ENCODE measurements around the gene COPZ1. TPM values are rescaled to one million over a fixed set of nuclear protein-coding genes. Genes with fewer than 3 reads are reported as not detected.

COPZ1 gene
- total and polyA plus RNA-seq, 9 of the 15 experiments (the other 6 are each of a cell fraction or from before 2014, with no cell fraction given) = 137 to 487 (median 233) TPM

GRCh38 chr12:54324617-54325441 is at the start of gene COPZ1 (continued):
- TF ChIP-seq FOS (IDR thresholded peaks at IDR 0.05; ENCODE audit: extremely low read depth, insufficient read length) = peak; percentile 98
- no peak for TF ChIP-seq SREBF2 (CRISPR knock-in tag; IDR thresholded peaks at IDR 0.05)
- TF ChIP-seq, protein P1, sequence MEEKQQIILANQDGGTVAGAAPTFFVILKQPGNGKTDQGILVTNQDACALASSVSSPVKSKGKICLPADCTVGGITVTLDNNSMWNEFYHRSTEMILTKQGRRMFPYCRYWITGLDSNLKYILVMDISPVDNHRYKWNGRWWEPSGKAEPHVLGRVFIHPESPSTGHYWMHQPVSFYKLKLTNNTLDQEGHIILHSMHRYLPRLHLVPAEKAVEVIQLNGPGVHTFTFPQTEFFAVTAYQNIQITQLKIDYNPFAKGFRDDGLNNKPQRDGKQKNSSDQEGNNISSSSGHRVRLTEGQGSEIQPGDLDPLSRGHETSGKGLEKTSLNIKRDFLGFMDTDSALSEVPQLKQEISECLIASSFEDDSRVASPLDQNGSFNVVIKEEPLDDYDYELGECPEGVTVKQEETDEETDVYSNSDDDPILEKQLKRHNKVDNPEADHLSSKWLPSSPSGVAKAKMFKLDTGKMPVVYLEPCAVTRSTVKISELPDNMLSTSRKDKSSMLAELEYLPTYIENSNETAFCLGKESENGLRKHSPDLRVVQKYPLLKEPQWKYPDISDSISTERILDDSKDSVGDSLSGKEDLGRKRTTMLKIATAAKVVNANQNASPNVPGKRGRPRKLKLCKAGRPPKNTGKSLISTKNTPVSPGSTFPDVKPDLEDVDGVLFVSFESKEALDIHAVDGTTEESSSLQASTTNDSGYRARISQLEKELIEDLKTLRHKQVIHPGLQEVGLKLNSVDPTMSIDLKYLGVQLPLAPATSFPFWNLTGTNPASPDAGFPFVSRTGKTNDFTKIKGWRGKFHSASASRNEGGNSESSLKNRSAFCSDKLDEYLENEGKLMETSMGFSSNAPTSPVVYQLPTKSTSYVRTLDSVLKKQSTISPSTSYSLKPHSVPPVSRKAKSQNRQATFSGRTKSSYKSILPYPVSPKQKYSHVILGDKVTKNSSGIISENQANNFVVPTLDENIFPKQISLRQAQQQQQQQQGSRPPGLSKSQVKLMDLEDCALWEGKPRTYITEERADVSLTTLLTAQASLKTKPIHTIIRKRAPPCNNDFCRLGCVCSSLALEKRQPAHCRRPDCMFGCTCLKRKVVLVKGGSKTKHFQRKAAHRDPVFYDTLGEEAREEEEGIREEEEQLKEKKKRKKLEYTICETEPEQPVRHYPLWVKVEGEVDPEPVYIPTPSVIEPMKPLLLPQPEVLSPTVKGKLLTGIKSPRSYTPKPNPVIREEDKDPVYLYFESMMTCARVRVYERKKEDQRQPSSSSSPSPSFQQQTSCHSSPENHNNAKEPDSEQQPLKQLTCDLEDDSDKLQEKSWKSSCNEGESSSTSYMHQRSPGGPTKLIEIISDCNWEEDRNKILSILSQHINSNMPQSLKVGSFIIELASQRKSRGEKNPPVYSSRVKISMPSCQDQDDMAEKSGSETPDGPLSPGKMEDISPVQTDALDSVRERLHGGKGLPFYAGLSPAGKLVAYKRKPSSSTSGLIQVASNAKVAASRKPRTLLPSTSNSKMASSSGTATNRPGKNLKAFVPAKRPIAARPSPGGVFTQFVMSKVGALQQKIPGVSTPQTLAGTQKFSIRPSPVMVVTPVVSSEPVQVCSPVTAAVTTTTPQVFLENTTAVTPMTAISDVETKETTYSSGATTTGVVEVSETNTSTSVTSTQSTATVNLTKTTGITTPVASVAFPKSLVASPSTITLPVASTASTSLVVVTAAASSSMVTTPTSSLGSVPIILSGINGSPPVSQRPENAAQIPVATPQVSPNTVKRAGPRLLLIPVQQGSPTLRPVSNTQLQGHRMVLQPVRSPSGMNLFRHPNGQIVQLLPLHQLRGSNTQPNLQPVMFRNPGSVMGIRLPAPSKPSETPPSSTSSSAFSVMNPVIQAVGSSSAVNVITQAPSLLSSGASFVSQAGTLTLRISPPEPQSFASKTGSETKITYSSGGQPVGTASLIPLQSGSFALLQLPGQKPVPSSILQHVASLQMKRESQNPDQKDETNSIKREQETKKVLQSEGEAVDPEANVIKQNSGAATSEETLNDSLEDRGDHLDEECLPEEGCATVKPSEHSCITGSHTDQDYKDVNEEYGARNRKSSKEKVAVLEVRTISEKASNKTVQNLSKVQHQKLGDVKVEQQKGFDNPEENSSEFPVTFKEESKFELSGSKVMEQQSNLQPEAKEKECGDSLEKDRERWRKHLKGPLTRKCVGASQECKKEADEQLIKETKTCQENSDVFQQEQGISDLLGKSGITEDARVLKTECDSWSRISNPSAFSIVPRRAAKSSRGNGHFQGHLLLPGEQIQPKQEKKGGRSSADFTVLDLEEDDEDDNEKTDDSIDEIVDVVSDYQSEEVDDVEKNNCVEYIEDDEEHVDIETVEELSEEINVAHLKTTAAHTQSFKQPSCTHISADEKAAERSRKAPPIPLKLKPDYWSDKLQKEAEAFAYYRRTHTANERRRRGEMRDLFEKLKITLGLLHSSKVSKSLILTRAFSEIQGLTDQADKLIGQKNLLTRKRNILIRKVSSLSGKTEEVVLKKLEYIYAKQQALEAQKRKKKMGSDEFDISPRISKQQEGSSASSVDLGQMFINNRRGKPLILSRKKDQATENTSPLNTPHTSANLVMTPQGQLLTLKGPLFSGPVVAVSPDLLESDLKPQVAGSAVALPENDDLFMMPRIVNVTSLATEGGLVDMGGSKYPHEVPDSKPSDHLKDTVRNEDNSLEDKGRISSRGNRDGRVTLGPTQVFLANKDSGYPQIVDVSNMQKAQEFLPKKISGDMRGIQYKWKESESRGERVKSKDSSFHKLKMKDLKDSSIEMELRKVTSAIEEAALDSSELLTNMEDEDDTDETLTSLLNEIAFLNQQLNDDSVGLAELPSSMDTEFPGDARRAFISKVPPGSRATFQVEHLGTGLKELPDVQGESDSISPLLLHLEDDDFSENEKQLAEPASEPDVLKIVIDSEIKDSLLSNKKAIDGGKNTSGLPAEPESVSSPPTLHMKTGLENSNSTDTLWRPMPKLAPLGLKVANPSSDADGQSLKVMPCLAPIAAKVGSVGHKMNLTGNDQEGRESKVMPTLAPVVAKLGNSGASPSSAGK (IDR thresholded peaks at IDR 0.05) = no peak
- peak; percentile 87 to 95; a peak in 3 of 4 replicates for TF ChIP-seq MLLT1 (IDR thresholded peaks at IDR 0.05)
- TF ChIP-seq KDM1A (IDR thresholded peaks at IDR 0.05) = no peak
- TF ChIP-seq NEUROD1 (IDR thresholded peaks at IDR 0.05; ENCODE audit: borderline replicate concordance, low read depth, low read length, partially characterized antibody) = peak; percentile 97
- TF ChIP-seq, protein P2, sequence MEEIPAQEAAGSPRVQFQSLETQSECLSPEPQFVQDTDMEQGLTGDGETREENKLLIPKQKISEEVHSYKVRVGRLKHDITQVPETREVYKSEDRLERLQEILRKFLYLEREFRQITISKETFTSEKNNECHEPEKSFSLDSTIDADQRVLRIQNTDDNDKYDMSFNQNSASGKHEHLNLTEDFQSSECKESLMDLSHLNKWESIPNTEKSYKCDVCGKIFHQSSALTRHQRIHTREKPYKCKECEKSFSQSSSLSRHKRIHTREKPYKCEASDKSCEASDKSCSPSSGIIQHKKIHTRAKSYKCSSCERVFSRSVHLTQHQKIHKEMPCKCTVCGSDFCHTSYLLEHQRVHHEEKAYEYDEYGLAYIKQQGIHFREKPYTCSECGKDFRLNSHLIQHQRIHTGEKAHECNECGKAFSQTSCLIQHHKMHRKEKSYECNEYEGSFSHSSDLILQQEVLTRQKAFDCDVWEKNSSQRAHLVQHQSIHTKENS (CRISPR knock-in tag; IDR thresholded peaks at IDR 0.05) = no peak
- peak; percentile 79 for TF ChIP-seq ETS1 (conservative IDR thresholded peaks at IDR 0.05; ENCODE audit: control insufficient read depth, low read depth, low read length)
- TF ChIP-seq ZNF277 (CRISPR knock-in tag; IDR thresholded peaks at IDR 0.05; ENCODE audit: borderline replicate concordance) = no peak
